Hematopoietic multipotent progenitor cell treated with erythropoietin and hydrocortisone succinate and interleukin-3 and kit ligand, for 8 days (in vitro differentiated cells): ENCODE measurements around the gene SLC22A23.

ENCODE experiments used
- DNase-seq: peaks from one replicate; pipeline ENCODE4 v3.0.0-alpha.2; 2015

SLC22A23 gene

DNA sequence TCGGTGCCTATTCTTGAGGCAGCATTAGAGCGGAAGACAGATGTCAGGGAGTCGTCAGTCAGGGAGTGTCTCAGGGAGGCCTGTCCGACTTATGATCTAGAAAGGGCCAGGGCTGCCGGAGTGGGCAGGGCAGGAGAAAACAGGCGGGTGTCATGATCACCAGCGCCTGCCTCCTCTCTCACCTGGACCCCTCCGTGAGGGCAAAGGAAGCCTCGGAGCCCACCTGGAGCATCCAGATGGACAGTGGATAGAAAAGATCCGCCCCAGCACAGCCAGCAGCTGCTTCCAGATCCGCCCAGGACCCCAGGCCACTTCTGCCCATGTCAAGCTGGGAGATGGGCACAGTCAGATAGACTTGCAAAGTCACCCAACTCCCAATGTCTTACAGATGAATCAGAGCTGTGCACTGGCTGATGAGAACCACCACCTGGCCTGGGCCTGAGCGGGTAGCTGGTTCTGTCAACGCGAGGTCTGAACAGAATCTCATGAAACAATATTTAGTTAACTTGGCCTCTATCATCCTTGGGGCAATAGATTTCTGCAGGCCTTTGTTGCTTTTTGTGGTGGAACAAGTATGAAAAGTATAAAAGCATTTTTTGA is 175.9 kb downstream of the SLC22A23 start:
- DNase-seq = no peak

DNA sequence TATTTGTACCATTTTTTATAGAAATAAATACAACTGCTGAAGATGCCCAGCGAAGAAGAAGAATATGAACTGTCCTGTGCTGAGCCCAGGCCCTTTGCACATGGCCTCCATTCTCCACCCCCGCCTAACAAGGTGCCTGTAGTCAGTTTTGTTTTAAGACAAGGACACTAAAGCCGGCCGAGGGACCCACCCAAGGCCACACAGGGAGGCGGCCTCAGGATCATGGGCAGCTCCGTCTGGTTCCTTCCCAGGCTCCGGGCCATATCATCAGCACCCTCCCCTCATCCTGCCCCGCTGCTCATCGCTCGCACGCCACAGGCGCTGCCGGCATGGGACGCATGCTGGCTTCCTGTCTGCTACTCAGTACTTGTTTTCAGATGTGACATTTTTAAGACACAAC is 176.8 kb downstream of the SLC22A23 start:
- no peak for DNase-seq

DNA sequence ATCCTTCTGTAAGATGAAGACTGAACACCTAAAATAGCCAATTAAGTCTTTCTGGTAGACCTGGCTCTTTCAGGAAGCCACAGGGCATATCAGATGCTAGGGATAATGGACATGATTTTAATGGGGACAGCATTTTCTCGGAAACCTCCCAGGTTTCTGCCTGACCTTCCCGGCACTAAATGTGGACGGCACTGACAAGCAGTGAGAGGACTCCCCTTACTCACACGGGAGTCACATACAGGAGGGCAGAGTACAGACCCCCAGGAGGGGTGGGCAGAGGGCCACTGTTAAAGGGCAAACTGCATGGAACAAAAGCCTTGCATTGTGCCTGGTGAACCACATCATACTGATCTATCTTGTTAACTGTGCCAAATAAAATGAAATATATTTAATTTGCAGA is 178.2 kb downstream of the SLC22A23 start:
- no peak for DNase-seq

DNA sequence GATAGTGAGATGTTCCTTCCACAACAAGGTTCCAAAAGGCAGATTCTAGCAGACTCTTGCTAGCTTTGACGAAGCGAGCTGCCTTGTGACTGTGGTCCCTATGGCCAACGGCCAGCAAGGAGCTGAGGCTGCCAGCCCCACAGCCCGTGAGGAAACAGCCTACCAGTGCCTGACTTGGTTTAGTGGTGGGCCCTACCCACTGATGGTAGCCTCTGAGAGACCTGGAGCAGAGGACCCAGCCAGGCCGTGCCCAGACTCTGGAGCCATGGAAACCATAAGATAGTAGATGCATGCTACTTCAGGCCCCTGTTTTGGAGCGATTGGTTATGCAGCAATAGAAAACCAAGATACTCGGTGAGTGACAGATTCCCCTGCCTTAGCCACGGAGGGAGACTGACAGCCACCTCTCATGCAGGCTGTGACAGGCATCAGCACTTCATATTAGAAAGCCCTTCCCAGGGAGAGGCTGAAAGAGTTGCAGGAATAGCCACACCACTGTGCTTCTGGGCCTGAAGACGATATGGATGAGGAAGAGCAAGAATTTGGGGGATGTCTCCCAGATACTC is 178.9 kb downstream of the SLC22A23 start:
- DNase-seq = no peak

DNA sequence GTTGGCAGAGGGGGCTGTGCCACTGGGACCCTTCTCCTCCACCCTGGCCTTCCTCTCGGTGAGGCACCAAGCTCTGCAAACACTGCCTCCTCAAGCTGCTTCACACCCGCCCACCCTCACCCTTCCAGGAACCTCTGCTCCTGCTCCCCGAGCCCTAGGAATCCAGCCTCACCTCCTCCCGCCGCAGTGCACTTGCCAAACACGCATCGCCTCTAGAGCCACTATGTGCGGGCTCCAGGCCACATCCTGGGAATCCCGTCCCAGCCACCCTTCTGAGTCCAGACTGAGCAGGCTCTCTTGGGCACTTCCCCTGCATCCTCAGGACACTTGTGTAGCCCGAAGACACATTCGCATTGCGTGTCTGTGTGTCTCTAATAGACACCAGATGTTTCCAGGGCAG is 179.6 kb downstream of the SLC22A23 start:
- no peak for DNase-seq

DNA sequence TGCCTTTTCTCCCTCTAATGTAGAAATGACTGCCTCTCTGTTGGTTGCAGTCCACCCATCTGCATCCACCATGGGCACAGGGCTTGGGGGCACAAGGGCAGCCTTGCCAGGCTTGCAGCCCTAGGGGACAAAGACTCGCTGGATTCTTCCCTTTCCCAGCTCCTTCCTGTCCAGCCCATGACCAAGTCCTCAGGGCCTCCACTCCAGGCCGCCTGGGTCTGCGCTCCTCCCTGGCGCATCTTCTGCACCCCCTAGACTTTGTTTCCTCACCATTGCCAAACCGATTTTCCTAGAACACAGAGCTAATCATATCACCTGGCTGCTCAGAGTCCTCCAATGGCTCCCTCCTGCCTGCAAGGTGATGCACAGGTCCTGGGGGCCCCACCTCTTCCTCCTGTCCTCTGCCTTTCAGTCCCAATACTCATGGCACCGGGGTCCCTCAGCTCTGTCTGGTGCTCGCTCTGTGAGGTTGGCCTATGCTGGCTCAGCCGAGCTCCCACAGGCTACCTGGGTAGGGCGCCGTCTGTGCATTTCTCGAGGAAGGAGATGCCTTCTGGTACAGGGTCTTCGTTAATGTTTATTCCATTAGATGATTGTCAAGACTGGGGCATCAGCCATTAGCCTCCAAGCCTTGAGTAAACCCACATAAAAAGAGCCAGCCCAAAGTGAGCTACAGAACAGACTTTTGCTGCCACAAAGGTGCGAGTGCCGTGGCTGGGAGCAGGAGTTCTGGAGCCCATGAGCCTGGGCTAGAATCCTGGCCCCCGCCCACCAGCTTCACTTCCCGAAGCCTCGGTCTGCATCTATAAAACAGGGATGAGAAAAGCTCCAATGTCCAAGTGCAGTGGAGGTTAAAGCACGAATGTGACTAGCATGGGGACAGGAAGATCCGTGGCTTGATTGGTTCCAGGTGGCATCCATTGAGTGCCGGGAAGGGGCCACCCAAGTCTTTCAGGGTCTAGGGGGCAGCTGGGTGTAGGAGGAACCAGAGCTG is 180.4 kb downstream of the SLC22A23 start:
- no peak for DNase-seq

DNA sequence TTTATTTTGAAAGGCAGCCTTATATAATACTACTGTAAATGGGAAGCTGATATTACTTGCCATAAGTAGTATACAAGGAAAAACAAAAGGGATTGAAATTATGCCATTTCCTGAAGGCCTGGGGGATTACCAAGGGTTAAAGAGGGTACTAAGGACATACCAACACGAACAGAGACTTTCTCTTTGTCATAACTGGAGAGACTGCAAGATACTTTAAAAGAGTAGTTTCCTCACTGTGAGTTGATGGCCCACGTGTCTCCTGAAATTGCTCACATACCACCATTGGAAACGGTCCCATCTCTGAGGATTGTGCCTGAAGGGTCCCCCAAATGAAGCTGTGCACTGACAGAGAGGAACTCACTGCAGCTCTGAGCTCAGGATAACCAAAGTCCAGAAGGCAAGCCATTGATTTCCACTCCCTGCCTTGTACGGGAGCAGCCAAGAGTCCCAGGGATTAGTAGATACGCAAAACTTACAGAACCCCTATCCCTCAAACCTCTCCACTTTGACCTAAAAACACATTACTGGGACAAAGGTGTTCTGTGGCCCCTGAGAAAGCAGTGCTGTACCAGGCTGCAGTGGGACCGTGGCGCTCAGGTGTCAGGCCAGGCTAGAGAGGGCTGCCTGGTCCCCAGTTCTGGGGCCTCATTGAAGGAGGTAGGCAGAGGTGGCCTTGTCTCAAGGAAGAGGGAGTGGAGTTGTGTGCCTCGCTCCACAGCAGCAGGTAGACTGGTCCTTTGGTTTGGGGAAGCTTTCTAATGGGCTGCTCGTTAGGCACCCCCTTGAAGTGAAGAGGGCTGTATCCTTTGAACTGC is 182.9 kb downstream of the SLC22A23 start:
- no peak for DNase-seq

DNA sequence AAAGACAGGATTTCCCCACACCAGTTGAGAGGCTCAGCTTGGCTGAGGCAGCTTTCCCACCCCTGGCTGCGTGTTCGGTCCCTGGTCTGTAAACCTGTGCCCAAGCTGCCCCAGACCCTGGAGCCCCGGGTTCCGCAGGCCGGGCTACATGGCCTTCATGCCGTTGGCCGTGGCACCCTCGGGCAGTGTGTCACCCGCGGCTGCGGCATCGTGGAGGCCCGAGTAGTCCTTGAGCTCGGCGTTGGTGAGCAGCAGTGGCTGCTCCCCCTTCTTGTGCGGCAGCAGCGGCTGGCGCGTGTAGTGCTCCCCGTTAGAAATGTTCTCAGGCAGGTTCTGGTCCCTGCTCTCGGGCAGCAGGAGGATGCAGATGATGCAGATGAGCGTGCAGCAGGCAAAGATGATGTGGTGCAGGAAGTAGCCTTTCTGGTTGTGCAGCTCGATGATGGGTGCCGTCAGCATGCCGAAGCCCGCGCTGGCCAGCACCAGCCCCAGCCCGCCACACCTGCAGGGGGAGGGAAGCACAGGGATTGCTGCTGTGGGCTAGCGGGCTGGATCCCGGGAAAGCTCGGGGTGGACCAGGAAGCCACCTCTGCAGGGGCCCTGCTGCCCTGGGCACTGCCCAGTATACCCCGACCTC is 183.8 kb downstream of the SLC22A23 start:
- DNase-seq = no peak

DNA sequence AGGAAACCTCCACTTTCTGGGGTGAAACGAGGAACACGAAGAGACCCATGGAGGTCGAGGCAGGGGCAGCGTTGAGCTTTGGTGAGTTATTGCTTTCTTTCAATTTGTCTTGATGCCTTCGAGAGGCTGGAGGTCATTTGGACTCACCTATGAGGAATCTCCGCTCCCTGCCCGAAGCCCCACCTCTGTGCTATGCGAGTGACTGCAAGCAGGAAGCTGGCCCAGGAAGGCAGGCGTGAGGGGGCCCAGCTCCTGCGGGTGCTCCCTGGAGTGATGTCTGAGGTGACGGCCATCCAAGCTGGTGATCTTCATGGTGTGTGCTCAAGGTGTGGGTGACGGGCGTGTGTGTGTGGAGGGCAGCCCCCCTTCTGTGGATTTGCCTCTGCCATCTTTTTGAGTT is 185.1 kb downstream of the SLC22A23 start:
- DNase-seq = no peak

DNA sequence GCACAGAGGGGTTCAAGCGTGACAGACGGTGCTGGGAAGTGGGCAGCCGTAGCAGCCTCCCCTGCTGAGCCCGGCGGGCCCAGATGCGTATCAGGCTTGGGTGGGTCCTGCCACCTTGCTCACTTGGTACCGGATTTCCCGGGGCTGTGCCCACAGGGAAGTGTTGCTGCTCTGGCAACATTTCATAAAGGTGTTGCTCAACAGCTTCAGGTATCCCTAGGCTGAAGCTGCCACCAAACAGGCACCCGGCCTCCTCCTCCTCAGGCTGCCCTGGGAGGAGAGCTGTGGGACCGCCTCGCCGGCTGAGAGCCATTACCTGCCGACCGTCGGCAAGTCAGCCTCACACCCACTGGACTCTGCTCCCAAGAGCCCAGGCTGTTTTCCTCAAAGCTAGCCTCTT is 186.6 kb downstream of the SLC22A23 start:
- DNase-seq = no peak

DNA sequence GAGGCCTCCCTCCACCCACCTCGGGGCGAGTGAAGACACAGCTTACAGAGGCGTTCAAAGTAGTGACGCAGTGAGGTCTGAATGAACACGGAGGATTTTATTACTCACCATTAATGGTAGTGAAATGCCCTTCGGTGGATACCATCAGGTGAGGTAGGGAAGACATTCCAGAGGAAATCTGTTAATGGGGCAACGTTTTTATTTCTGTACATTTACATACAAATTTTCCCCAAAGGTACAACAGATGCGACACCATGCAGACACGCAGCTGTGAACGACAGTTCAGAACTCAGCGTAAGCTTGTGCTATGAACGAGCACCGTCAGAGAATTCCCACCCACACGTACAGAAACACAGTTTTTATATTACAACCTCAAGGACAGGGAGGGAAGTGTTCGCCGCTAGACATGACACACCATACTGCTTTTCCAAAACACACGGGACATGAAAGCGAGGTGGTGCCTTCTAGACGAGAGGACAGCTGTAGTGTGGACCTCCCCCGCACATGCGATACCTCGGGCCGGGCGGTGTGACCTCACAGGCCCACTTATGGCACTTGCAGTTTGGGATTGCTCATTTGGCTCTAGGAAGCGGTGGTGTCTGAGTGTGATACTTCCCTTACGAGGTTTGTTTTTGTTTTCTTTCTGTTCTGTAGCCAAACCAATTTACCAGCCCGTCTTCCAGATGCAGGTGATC is 187.4 kb downstream of the SLC22A23 start:
- DNase-seq = no peak

DNA sequence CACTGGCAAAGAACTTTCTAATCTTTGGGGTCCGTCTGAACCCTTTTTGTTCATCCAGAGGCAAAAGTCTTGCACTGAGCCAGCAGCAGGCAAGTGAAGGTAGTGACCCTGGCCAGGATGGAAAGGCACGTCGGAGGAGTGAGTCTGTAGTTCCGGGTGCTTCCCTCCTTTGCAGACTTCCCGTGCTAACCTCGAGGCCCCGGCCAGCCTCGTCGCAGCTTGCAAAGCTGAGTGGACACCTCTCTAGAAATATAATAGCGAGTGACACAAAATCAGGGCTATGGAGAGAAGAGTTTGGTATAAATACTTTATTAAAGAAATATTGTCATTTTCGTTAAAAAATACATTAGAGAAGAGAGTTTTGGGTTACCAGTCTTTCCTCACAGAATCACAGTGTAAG is 188.2 kb downstream of the SLC22A23 start:
- DNase-seq = no peak

DNA sequence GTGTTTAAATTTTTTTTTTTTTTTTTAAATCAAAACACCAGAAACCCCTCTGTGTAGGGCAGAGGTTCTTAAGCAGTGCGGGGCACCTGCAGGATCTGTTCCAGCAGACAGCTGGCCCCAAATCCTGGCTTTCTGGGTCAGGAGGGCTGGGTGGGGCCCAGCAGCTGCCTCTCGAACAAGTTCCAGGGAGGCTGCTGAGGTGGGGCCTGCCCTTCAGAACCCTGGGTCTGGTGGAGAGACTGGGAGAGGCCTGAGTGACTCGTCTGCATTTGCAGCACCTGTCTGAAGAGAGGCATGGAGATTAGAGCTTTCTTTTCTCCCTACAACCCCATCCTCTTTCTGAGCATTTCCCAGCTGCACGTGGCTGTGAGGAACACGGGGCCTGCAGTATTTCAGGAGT is 189.7 kb downstream of the SLC22A23 start:
- no peak for DNase-seq

DNA sequence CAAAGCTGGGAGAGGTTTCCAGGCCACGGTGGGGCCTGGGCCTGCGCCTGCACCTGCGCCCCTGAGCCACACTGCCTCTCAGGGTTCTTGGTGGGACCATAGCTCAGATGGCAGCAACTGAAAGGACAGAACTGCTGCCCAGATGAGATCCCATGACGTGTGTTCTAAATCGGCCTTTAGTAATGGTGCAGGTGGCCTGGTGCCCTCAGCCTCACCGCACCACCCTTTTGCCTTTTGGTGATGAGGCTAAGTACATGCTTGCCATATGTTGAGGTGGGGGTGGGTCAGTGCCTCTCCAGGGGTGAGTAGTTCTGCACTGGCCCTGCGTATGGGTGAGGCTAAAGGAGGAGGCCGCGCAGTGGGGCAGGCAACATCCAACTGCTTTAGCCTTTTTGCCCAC is 190.7 kb downstream of the SLC22A23 start:
- no peak for DNase-seq

DNA sequence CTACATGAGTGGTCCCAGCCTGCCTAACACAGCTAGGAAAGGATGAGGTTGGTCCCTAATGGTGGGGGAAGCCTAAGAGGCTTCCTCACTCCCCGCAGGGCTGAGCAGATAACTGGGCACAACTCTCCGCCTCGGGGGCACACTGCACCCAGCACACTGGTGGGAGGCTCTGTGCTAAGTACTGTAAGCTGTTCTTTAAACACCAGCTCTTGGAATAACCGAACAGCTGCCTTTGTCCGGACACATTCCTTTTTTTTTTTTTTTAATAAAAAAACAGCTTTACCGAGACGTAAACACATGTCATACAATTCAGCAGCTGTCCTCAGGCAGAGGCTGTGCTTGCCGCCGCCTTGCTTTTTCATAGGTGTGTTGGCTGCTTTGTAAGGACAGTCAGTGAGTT is 191.2 kb downstream of the SLC22A23 start:
- DNase-seq = no peak

DNA sequence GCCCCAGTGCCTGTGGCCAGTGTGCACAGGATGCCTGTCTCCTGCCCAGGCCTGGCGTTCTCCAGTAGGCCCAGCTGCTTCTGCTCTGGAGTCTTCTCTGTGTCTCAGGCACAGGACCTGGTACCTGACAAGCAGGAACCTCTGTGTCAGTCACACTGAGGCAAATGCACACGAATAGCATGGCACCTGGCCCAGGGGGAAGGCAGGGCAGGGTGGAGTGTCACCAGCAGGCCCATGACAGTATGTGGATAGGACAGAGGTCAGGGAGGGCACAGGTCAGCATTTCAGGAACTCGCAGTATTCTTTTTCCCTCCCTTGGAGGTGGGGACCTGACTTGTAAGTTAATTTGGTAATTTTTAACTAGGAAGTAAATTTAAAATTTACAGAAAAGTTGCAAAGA is 192.5 kb downstream of the SLC22A23 start:
- no peak for DNase-seq

DNA sequence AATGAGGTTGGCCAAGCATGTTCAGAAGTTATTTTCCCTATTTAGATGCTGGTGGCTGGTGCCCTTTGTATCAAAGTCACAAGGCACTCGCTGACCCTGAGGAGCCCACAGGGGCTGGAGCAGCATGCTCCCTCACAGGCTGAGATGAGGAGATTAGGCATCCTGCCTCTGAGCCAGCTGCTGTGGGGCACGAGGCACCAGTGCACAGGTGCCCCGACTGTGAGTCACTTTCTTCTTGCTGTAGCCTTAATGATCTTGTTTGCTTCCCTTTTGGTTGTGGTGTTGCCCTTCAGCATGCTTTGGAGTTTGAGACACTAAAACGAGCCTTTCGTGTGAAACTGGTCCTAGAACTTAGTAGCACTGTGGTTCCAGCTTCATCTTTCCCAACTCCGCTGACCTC is 193.8 kb downstream of the SLC22A23 start:
- DNase-seq = peak; percentile 28

DNA sequence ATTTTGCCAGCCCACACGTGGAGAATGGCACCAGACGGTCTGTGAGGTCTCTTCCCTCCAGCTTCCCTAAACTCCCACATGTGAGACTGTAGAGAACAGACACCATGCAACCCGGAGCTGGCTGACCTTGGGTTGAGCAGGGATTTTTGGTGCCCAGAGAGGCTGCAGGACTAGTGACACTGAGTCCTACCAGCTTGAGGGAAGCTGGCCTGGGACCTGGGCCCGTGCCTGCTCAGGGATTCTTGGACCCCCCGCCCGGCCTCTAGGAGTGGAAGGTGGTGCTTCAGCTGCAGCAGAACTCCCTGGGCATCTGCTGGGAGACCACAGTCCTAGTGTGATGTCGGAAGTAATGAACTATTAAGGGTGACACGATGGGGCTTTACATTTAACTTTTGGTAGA is 194.9 kb downstream of the SLC22A23 start:
- no peak for DNase-seq

DNA sequence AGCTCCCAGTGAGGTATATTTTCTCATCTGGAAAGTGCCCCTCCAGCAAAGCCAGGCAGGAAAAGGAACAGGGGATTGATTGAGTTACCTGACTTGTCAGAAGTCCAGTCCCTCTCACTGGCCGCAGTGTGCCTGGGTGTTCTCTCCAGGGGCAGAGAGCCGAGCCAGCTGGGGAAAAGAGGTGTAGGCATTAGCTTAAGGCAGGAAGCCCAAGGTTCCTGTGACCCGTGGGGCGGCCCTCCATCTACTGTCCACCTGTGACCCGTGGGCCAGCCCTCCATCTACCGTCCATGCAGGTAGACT is 195.4 kb downstream of the SLC22A23 start:
- DNase-seq = no peak

DNA sequence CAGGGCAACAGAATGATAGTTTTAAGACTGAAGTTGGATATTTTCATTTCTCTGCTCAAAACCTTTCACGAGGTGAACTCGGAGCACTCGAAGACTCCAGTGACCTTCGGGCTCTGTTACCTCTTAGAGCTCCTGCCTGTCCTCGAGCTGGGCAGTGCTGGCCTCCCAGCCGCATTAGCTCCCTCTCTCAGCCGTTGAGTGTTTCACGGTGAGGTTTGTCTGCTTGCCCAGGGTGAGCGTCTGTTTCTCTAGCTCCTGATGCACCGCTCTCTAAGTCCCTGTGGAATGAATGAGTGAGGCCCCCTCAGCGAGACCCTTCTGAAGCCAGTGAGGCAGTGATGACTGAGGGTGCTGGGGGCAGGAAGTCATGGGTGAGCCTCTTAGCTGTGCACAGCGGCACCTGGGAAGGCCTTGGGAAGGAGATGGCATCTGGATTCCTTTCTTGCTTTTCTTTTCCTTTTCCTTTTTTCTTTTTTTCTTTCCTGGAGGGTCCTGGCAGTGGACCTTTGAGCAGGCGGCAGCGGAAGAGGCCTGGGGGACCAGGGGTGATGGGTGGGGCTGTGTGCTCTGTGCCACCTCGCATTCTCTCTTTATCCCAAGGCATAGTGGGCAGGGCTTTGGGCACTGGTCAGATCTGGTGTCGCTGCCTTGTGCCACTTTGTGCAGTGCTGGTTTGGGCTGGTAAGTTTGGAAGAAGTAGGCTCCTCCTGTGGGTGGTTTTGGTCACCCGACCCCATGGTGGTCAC is 195.9 kb downstream of the SLC22A23 start:
- DNase-seq = no peak

DNA sequence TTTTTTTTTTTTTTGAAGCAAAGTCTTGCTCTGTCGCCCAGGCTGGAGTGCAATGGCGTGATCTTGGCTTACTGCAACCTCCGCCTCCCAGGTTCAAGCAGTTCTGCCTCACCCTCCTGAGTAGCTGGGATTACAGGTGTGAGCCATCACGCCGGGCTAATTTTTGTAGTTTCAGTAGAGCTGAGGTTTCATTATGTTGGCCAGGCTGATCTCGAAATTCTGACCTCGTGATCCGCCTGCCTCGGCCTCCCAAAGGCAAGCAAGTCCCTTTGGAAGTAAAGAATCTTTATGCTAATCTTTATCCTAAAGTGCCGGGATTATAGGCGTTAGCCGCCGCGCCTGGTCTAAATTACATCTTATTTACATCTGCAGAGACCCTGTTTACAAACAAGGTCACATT is 196.6 kb downstream of the SLC22A23 start:
- DNase-seq = no peak
